PC-3 (cell line): ENCODE results near the gene GBE1.
"Not testable (repeated sequence)": the region's sequence is repeated elsewhere in the genome, so short reads cannot be mapped to it uniquely, and the experiment has no call there.

ENCODE experiments used
- EZH2 ChIP-seq: fragments of 300-600 bp; sonication (generic); IDR thresholded peaks from one replicate; pipeline ENCODE4 v1.6.1; 2017; ENCODE audit warnings: antibody characterized with exemption, mild to moderate bottlenecking, low read length; ENCODE audit not compliant: unreplicated experiment
- TF ChIP-seq, protein P1 (sequence below): fragments of 300-600 bp; sonication (generic); conservative IDR thresholded peaks from 2 replicates; pipeline ENCODE4 v1.5.1; 2017; ENCODE audit warnings: antibody characterized with exemption, low read depth, mild to moderate bottlenecking, low read length

DNA sequence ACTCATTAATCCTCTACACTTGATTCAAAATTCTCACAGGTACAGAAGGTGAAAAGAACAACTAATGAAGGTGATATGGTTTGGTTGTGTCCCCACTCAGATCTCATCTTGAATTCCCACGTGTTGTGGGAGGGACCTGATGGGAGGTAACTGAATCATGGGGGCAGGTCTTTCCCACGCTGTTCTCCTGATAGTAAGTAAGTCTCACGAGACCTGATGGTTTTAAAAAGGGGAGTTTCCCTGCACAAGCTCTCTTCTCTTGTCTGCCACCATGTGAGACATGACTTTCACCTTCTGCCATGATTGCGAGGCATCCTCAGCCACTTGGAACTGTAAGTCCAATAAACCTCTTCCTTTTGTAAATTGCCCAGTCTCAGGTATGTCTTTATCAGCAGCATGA, 2.7 kb downstream of the GBE1 start:
- not testable (repeated sequence) for TF ChIP-seq EZH2
- TF ChIP-seq, protein P1, sequence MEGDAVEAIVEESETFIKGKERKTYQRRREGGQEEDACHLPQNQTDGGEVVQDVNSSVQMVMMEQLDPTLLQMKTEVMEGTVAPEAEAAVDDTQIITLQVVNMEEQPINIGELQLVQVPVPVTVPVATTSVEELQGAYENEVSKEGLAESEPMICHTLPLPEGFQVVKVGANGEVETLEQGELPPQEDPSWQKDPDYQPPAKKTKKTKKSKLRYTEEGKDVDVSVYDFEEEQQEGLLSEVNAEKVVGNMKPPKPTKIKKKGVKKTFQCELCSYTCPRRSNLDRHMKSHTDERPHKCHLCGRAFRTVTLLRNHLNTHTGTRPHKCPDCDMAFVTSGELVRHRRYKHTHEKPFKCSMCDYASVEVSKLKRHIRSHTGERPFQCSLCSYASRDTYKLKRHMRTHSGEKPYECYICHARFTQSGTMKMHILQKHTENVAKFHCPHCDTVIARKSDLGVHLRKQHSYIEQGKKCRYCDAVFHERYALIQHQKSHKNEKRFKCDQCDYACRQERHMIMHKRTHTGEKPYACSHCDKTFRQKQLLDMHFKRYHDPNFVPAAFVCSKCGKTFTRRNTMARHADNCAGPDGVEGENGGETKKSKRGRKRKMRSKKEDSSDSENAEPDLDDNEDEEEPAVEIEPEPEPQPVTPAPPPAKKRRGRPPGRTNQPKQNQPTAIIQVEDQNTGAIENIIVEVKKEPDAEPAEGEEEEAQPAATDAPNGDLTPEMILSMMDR = not testable (repeated sequence)
